K562 (cell line): ENCODE measurements around the gene METTL25B. TPM values are rescaled to one million over a fixed set of nuclear protein-coding genes. Genes with fewer than 3 reads are reported as not detected.
A peak's percentile ranks its signal among the peaks of the same experiment; 100 is the strongest.

Source experiments
- BRD9 ChIP-seq: fragments of 450-650 bp; IDR thresholded peaks from 2 replicates; pipeline ENCODE4 v1.6.1; 2018; ENCODE audit warnings: low read depth; ENCODE audit not compliant: partially characterized antibody
- CHAMP1 ChIP-seq: fragments of 450-650 bp; IDR thresholded peaks from 2 replicates; pipeline ENCODE4 v1.6.1; 2016; ENCODE audit warnings: mild to moderate bottlenecking
- CHD2 ChIP-seq: IDR thresholded peaks from 2 replicates; pipeline ENCODE4 v1.6.1; 2011; ENCODE audit warnings: low read depth, low read length
- DACH1 ChIP-seq: fragments of 450-650 bp; IDR thresholded peaks from 2 replicates; pipeline ENCODE4 v1.6.1; 2018; ENCODE audit not compliant: partially characterized antibody
- ETV5 ChIP-seq: sonication (generic); formaldehyde crosslinking; IDR thresholded peaks from 2 replicates; pipeline ENCODE4 v1.4.0; 2020; ENCODE audit warnings: low read depth, mild to moderate bottlenecking, missing genetic modification reagents
- HDAC3 ChIP-seq: fragments of 450-650 bp; IDR thresholded peaks from 2 replicates; pipeline ENCODE4 v1.6.1; 2018; ENCODE audit warnings: borderline replicate concordance, mild to moderate bottlenecking, moderate library complexity; ENCODE audit not compliant: partially characterized antibody
- JUND ChIP-seq, 2 experiments: IDR thresholded peaks; 2 replicates in 1 of 2; 3 replicates in 1 of 2; pipeline ENCODE4 v1.6.1; 2011; ENCODE audit warnings: borderline replicate concordance in 2 of 2, low read depth in 2 of 2, low read length in 2 of 2, improper control_type of control experiment in 1 of 2, missing biosample characterization in 1 of 2, missing genetic modification characterization in 1 of 2, missing genetic modification reagents in 1 of 2
- KDM1A ChIP-seq, 2 experiments: fragments of 450-650 bp; IDR thresholded peaks; 2 replicates each; pipeline ENCODE4 v1.6.1; 2016; ENCODE audit warnings: mild to moderate bottlenecking in 2 of 2
- PML ChIP-seq: IDR thresholded peaks from 2 replicates; pipeline ENCODE4 v1.6.1; 2012; ENCODE audit warnings: low read length, inconsistent platforms
- SIX5 ChIP-seq, 2 experiments: IDR thresholded peaks; 2 replicates each; pipeline ENCODE4 v1.6.1; 2011; ENCODE audit warnings: low read length in 2 of 2, borderline replicate concordance in 1 of 2, low read depth in 1 of 2, mild to moderate bottlenecking in 1 of 2, moderate library complexity in 1 of 2; ENCODE audit not compliant: insufficient read depth in 1 of 2
- SMAD1 ChIP-seq: fragments of 150-350 bp; IDR thresholded peaks from 2 replicates; pipeline ENCODE4 v1.6.1; 2014; ENCODE audit warnings: low read length, low read depth; ENCODE audit not compliant: partially characterized antibody
- TAF1 ChIP-seq: IDR thresholded peaks from 2 replicates; pipeline ENCODE4 v1.6.1; 2011; ENCODE audit warnings: mild to moderate bottlenecking, low read length, moderate library complexity; ENCODE audit not compliant: insufficient read depth, control insufficient read depth, severe bottlenecking; ENCODE audit errors: extremely low read depth
- TEAD4 ChIP-seq, 2 experiments: sonication (generic) in 1 of 2; formaldehyde crosslinking in 1 of 2; IDR thresholded peaks; 2 replicates each; pipeline versions ENCODE4 v1.6.1 to v1.8.0; 2012 to 2022; ENCODE audit warnings: borderline replicate concordance in 1 of 2, inconsistent platforms in 1 of 2, low read length in 1 of 2, mild to moderate bottlenecking in 1 of 2, missing genetic modification reagents in 1 of 2
- ZBTB1 ChIP-seq: sonication (generic); formaldehyde crosslinking; IDR thresholded peaks from 2 replicates; pipeline ENCODE4 v1.8.1; 2023; ENCODE audit warnings: missing genetic modification reagents, low read depth, mild to moderate bottlenecking, borderline replicate concordance
- ZFP1 ChIP-seq: fragments of 450-650 bp; formaldehyde crosslinking; IDR thresholded peaks from 2 replicates; pipeline ENCODE4 v1.4.0; 2020; ENCODE audit warnings: mild to moderate bottlenecking, mixed read lengths
- ZNF143 ChIP-seq: sonication (generic); formaldehyde crosslinking; IDR thresholded peaks from 2 replicates; pipeline ENCODE4 v1.9.0; 2022; ENCODE audit warnings: mild to moderate bottlenecking, missing genetic modification reagents
- polyA plus RNA-seq, 8 experiments: library from polyadenylated mRNA; depleted of rRNA in 4 of 8; stranded (reverse) in 5 of 8; unstranded in 3 of 8; fragments of >200 nt; fragmentation: Nextera tagmentation in 2 of 8; fragmentation: Illumina TruSeq in 1 of 8; extraction: Ambion mirVana in 2 of 8; extraction: Trizol in 1 of 8; gene quantifications; 2 replicates each; pipeline versions ENCODE4 v1.2.1 to v1.2.3, GENCODE V29; 2011 to 2014; ENCODE audit warnings: inconsistent platforms in 1 of 8, missing spikeins in 1 of 8
- total RNA-seq, 7 experiments: library from RNA; depleted of rRNA in 6 of 7; stranded (reverse); fragments of >200 nt in 6 of 7; fragmentation: Illumina TruSeq in 2 of 7; extraction: Trizol in 2 of 7; gene quantifications; 2 replicates each; pipeline versions ENCODE4 v1.2.1 to v1.2.3, GENCODE V29; 2011 to 2021; ENCODE audit warnings: low replicate concordance in 1 of 7
- TF ChIP-seq, protein P1 (sequence below): fragments of 450-650 bp; IDR thresholded peaks from 2 replicates; pipeline ENCODE4 v1.6.1; 2016; ENCODE audit warnings: low read depth, mild to moderate bottlenecking, moderate library complexity
- TF ChIP-seq, protein P2 (sequence below), 2 experiments: fragments of 450-650 bp in 1 of 2; sonication (generic) in 1 of 2; formaldehyde crosslinking; conservative IDR thresholded peaks; 2 replicates each; pipeline versions ENCODE4 v1.4.0 to v1.8.1; 2020 to 2022; ENCODE audit warnings: mild to moderate bottlenecking in 1 of 2, missing genetic modification reagents in 1 of 2
- TF ChIP-seq, protein P3 (sequence below), 2 experiments: IDR thresholded peaks in 1 of 2; conservative IDR thresholded peaks in 1 of 2; 2 replicates each; pipeline ENCODE4 v1.6.1; 2016; ENCODE audit warnings: low read depth in 2 of 2, mild to moderate bottlenecking in 1 of 2, missing compliant biosample characterization in 1 of 2, missing genetic modification characterization in 1 of 2, moderate library complexity in 1 of 2

Gene METTL25B
- total and polyA plus RNA-seq, 9 of the 15 experiments (the other 6 are each of a cell fraction or from before 2014, with no cell fraction given), result 7.7 to 48.3 (median 33.1) TPM

GRCh38 chr1:156691665-156692440, 36.4 kb upstream of the METTL25B start (continued):
- no peak for TF ChIP-seq TAF1
- TF ChIP-seq PML, result no peak
- peak; percentile 50; the same call in 1 of the 2 replicates for TF ChIP-seq JUND (IDR thresholded peaks at IDR 0.05; ENCODE audit: borderline replicate concordance, low read depth, low read length)
- TF ChIP-seq JUND (tag; IDR thresholded peaks at IDR 0.05; ENCODE audit: borderline replicate concordance, low read depth, low read length), result no peak
- TF ChIP-seq ZFP1, result no peak
- TF ChIP-seq DACH1, result no peak
- no peak for TF ChIP-seq CHAMP1
- no peak for TF ChIP-seq BRD9
- TF ChIP-seq ETV5, result 0 out of 2 replicates have a peak, but pooled peaks have one; percentile 19
- TF ChIP-seq, protein P1, sequence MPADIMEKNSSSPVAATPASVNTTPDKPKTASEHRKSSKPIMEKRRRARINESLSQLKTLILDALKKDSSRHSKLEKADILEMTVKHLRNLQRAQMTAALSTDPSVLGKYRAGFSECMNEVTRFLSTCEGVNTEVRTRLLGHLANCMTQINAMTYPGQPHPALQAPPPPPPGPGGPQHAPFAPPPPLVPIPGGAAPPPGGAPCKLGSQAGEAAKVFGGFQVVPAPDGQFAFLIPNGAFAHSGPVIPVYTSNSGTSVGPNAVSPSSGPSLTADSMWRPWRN, result no peak
- TF ChIP-seq ZNF143 (CRISPR knock-in tag), result no peak
- TF ChIP-seq, protein P2, sequence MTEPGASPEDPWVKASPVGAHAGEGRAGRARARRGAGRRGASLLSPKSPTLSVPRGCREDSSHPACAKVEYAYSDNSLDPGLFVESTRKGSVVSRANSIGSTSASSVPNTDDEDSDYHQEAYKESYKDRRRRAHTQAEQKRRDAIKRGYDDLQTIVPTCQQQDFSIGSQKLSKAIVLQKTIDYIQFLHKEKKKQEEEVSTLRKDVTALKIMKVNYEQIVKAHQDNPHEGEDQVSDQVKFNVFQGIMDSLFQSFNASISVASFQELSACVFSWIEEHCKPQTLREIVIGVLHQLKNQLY (CRISPR knock-in tag; conservative IDR thresholded peaks at IDR 0.05), result no peak
- TF ChIP-seq ZBTB1 (CRISPR knock-in tag), result no peak
- TF ChIP-seq CHD2, result no peak
- peak; percentile 22 to 34; a peak in 1 of 4 replicates for TF ChIP-seq KDM1A (IDR thresholded peaks at IDR 0.05)
- TF ChIP-seq SIX5 (IDR thresholded peaks at IDR 0.05; ENCODE audit: borderline replicate concordance in 1 of 2, insufficient read depth in 1 of 2, low read depth in 1 of 2, low read length in 2 of 2), result no peak
- no peak for TF ChIP-seq SMAD1
- no peak for TF ChIP-seq HDAC3
- peak; percentile 36; the same call in 1 of the 2 replicates for TF ChIP-seq TEAD4 (IDR thresholded peaks at IDR 0.05; ENCODE audit: low read length)
- TF ChIP-seq TEAD4 (CRISPR knock-in tag; IDR thresholded peaks at IDR 0.05; ENCODE audit: borderline replicate concordance), result no peak
- TF ChIP-seq, protein P3, sequence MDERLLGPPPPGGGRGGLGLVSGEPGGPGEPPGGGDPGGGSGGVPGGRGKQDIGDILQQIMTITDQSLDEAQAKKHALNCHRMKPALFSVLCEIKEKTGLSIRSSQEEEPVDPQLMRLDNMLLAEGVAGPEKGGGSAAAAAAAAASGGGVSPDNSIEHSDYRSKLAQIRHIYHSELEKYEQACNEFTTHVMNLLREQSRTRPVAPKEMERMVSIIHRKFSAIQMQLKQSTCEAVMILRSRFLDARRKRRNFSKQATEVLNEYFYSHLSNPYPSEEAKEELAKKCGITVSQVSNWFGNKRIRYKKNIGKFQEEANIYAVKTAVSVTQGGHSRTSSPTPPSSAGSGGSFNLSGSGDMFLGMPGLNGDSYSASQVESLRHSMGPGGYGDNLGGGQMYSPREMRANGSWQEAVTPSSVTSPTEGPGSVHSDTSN (CRISPR knock-in tag; IDR thresholded peaks at IDR 0.05; ENCODE audit: low read depth), result no peak
- TF ChIP-seq, protein P3 (tag; conservative IDR thresholded peaks at IDR 0.05; ENCODE audit: low read depth), result peak; percentile 55
